NCI-H1105 (cell line): ENCODE data around the gene CYTL1.

Source experiments
- DNase-seq: peaks from one replicate; lab custom pipeline; 2025; lab: John Stamatoyannopoulos, UW

Gene CYTL1

DNA sequence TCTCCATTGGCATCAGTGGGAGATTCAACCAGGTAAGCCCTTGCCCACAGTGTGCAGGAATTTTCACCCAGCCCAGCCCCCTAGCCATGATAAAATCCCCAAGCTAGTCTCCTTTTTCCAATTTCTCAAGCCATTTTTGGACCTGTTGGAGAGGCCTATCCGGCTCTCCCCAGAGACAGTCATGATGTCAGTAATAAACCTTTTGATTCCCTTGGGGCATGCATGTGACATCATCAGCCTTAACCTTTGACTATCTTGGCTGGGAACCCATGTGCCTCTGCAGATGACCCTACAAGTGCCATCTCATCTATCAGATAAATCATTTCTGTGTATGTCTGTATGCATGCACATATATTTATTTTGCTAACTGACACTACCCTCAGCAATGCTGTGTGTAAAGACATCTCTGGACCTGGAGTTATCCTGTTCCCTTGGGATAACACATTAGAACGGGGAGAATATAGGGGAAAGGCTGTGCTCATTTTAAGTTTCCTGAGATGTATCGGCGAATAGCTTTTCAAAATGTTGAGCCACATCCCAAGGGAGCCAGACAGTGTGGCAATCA lies 51.0 kb downstream of the CYTL1 start:
- no peak for DNase-seq
